ENCODE results near the gene RFTN2. TPM values are rescaled to one million over a fixed set of nuclear protein-coding genes. Genes with fewer than 3 reads are reported as not detected.
A peak's percentile ranks its signal among the peaks of the same experiment; 100 is the strongest.

Gene RFTN2
- total and polyA plus RNA-seq, 2 of the 13 experiments (the other 11 are each of a cell fraction or from before 2014, with no cell fraction given) = not detected

GRCh38 chr2:197613509-197613987 is 61.8 kb downstream of the RFTN2 start (continued):
- TF ChIP-seq, protein P1, sequence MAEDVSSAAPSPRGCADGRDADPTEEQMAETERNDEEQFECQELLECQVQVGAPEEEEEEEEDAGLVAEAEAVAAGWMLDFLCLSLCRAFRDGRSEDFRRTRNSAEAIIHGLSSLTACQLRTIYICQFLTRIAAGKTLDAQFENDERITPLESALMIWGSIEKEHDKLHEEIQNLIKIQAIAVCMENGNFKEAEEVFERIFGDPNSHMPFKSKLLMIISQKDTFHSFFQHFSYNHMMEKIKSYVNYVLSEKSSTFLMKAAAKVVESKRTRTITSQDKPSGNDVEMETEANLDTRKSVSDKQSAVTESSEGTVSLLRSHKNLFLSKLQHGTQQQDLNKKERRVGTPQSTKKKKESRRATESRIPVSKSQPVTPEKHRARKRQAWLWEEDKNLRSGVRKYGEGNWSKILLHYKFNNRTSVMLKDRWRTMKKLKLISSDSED (CRISPR knock-in tag; IDR thresholded peaks at IDR 0.05) = no peak
- TF ChIP-seq MED8 (CRISPR knock-in tag; IDR thresholded peaks at IDR 0.05; ENCODE audit: insufficient replicate concordance) (peak; percentile 68), RBM22 (optimal IDR thresholded peaks at IDR 0.05; ENCODE audit: low read length) (no peak), KLF6 (CRISPR knock-in tag; IDR thresholded peaks at IDR 0.05) (peak; percentile 97), ZNF614 (CRISPR knock-in tag; IDR thresholded peaks at IDR 0.05; ENCODE audit: borderline replicate concordance) (peak; percentile 97), ZMYM3 (CRISPR knock-in tag; IDR thresholded peaks at IDR 0.05) (peak; percentile 85; the same call in 1 of the 2 replicates), RFXAP (CRISPR knock-in tag; IDR thresholded peaks at IDR 0.05; ENCODE audit: borderline replicate concordance) (no peak), NPAS2 (CRISPR knock-in tag; IDR thresholded peaks at IDR 0.05; ENCODE audit: borderline replicate concordance) (no peak), ESRRA (CRISPR knock-in tag; IDR thresholded peaks at IDR 0.05; ENCODE audit: low read depth) (peak; percentile 95), ZNF878 (CRISPR knock-in tag; IDR thresholded peaks at IDR 0.05) (peak; percentile 97), ZNF83 (CRISPR knock-in tag; IDR thresholded peaks at IDR 0.05; ENCODE audit: borderline replicate concordance) (no peak), GPN1 (CRISPR knock-in tag; IDR thresholded peaks at IDR 0.05; ENCODE audit: borderline replicate concordance) (no peak), KAT2B (IDR thresholded peaks at IDR 0.05; ENCODE audit: borderline replicate concordance, low read depth, low read length) (no peak), AHR (CRISPR knock-in tag; IDR thresholded peaks at IDR 0.05) (no peak; the same call in 1 of the 2 replicates), BRCA1 (CRISPR knock-in tag; IDR thresholded peaks at IDR 0.05) (no peak), NFKB2 (CRISPR knock-in tag; IDR thresholded peaks at IDR 0.05; ENCODE audit: borderline replicate concordance) (no peak), ZFP37 (CRISPR knock-in tag; IDR thresholded peaks at IDR 0.05; ENCODE audit: borderline replicate concordance) (no peak), PAX8 (CRISPR knock-in tag; IDR thresholded peaks at IDR 0.05; ENCODE audit: borderline replicate concordance) (no peak), FOXO1 (CRISPR knock-in tag; IDR thresholded peaks at IDR 0.05) (peak; percentile 99), CBX2 (IDR thresholded peaks at IDR 0.05; ENCODE audit: low read depth, low read length) (peak; percentile 11; the same call in 1 of the 2 replicates), CBX2 (CRISPR knock-in tag; IDR thresholded peaks at IDR 0.05; ENCODE audit: low read depth) (no peak), SNRNP70 (IDR thresholded peaks at IDR 0.05; ENCODE audit: low read depth, low read length) (no peak)
- TF ChIP-seq, protein P2, sequence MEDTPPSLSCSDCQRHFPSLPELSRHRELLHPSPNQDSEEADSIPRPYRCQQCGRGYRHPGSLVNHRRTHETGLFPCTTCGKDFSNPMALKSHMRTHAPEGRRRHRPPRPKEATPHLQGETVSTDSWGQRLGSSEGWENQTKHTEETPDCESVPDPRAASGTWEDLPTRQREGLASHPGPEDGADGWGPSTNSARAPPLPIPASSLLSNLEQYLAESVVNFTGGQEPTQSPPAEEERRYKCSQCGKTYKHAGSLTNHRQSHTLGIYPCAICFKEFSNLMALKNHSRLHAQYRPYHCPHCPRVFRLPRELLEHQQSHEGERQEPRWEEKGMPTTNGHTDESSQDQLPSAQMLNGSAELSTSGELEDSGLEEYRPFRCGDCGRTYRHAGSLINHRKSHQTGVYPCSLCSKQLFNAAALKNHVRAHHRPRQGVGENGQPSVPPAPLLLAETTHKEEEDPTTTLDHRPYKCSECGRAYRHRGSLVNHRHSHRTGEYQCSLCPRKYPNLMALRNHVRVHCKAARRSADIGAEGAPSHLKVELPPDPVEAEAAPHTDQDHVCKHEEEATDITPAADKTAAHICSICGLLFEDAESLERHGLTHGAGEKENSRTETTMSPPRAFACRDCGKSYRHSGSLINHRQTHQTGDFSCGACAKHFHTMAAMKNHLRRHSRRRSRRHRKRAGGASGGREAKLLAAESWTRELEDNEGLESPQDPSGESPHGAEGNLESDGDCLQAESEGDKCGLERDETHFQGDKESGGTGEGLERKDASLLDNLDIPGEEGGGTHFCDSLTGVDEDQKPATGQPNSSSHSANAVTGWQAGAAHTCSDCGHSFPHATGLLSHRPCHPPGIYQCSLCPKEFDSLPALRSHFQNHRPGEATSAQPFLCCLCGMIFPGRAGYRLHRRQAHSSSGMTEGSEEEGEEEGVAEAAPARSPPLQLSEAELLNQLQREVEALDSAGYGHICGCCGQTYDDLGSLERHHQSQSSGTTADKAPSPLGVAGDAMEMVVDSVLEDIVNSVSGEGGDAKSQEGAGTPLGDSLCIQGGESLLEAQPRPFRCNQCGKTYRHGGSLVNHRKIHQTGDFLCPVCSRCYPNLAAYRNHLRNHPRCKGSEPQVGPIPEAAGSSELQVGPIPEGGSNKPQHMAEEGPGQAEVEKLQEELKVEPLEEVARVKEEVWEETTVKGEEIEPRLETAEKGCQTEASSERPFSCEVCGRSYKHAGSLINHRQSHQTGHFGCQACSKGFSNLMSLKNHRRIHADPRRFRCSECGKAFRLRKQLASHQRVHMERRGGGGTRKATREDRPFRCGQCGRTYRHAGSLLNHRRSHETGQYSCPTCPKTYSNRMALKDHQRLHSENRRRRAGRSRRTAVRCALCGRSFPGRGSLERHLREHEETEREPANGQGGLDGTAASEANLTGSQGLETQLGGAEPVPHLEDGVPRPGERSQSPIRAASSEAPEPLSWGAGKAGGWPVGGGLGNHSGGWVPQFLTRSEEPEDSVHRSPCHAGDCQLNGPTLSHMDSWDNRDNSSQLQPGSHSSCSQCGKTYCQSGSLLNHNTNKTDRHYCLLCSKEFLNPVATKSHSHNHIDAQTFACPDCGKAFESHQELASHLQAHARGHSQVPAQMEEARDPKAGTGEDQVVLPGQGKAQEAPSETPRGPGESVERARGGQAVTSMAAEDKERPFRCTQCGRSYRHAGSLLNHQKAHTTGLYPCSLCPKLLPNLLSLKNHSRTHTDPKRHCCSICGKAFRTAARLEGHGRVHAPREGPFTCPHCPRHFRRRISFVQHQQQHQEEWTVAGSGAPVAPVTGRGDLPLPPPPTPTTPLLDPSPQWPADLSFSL (CRISPR knock-in tag; IDR thresholded peaks at IDR 0.05) = peak; percentile 40; the same call in 1 of the 2 replicates

Measured in HepG2 (cell line).